Measurements from ENCODE around the gene RAP2B. TPM values are rescaled to one million over a fixed set of nuclear protein-coding genes. Genes with fewer than 3 reads are reported as not detected.

The RAP2B gene
- total RNA-seq, 2 experiments from 2014 or later: 13.8 to 14.8 TPM

- intact Hi-C loops (cut with DNase I, micrococcal nuclease): loop anchor here in 1 of 2 experiments (5.0 kb wide), 1 partner anchor 68 kb away; no protein-coding TSS in a partner anchor
- no peak overlapping the region for H3K4me3 Mint-ChIP-seq
- ATAC-seq (ENCODE audit: poor library complexity): no peak
- peaks cover 13% of the 10 kb centered on the region for H3K36me3 Mint-ChIP-seq (ENCODE audit: low read depth)
- H3K27ac ChIP-seq (ENCODE audit: low read depth in 1 of 2, low read length in 2 of 2): no peak overlapping the region
- H3K27ac Mint-ChIP-seq: peak overlapping the region; percentile 91
- ChIA-PET POLR2A (no interaction called here), CTCF (no interaction called here)
- H3K27me3 Mint-ChIP-seq: no peaks in the 10 kb centered on the region
- H3K36me3 ChIP-seq (ENCODE audit: insufficient read depth, low read length): no peaks in the 10 kb centered on the region
- peaks cover 82% of the 10 kb centered on the region for H3K4me1 Mint-ChIP-seq (ENCODE audit: low read depth)
- no peaks in the 10 kb centered on the region for H3K27me3 ChIP-seq (ENCODE audit: control insufficient read depth in 1 of 2, insufficient read depth in 2 of 2, low read length in 2 of 2)
- no peak for DNase-seq
- no peak for TF ChIP-seq CTCF (IDR thresholded peaks at IDR 0.05)
- H3K4me1 ChIP-seq (ENCODE audit: insufficient read depth, low read length): peaks cover 46% of the 10 kb centered on the region
- H3K9me3 Mint-ChIP-seq: peaks cover 2% of the 10 kb centered on the region
- no peak overlapping the region for H3K4me3 ChIP-seq (ENCODE audit: low read length)
- H3K9me3 ChIP-seq (ENCODE audit: control insufficient read depth in 1 of 2, insufficient read depth in 1 of 2, low read length in 2 of 2): no peaks in the 10 kb centered on the region
Measured at GRCh38 chr3:153219146-153219545, 57.1 kb downstream of the RAP2B start.

All from CD4-positive, alpha-beta T cell (primary cell).